Loucy (cell line): ENCODE measurements around the gene RNU6-9.
A peak's percentile ranks its signal among the peaks of the same experiment; 100 is the strongest.
"Not testable (repeated sequence)": the region's sequence is repeated elsewhere in the genome, so short reads cannot be mapped to it uniquely, and the experiment has no call there.

Experiments
- H2AFZ ChIP-seq: fragments of 200-600 bp; sonication (generic); 2 replicates; pipeline ENCODE4 v1.6.0; 2016; ENCODE audit warnings: antibody characterized with exemption, mild to moderate bottlenecking, low read length, moderate library complexity
- H3F3A ChIP-seq: fragments of 200-600 bp; 2 replicates; pipeline ENCODE4 v1.6.0; 2016; ENCODE audit warnings: antibody characterized with exemption, low read depth, mild to moderate bottlenecking
- H3K27me3 ChIP-seq: fragments of 200-600 bp; sonication (generic); 2 replicates; pipeline ENCODE4 v1.6.1; 2014; ENCODE audit warnings: low read length, mild to moderate bottlenecking; ENCODE audit not compliant: insufficient read depth, poor library complexity, severe bottlenecking
- H3K36me3 ChIP-seq: fragments of 200-600 bp; sonication (generic); 2 replicates; pipeline ENCODE4 v1.6.1; 2016; ENCODE audit warnings: low read length; ENCODE audit not compliant: insufficient read depth
- H3K4me1 ChIP-seq: fragments of 200-600 bp; sonication (generic); 2 replicates; pipeline ENCODE4 v1.5.1; 2014; ENCODE audit warnings: low read length, mild to moderate bottlenecking; ENCODE audit not compliant: insufficient read depth, poor library complexity, severe bottlenecking
- H3K4me2 ChIP-seq: fragments of 200-600 bp; sonication (generic); 2 replicates; pipeline ENCODE4 v1.6.0; 2014; ENCODE audit warnings: antibody characterized with exemption, low read length, low read depth, mild to moderate bottlenecking; ENCODE audit not compliant: poor library complexity, severe bottlenecking
- H3K4me3 ChIP-seq: fragments of 200-600 bp; sonication (generic); 2 replicates; pipeline ENCODE4 v1.5.1; 2014; ENCODE audit warnings: low read length, mild to moderate bottlenecking, mixed read lengths; ENCODE audit not compliant: poor library complexity, severe bottlenecking
- H3K79me2 ChIP-seq: fragments of 200-600 bp; sonication (generic); 2 replicates; pipeline ENCODE4 v1.6.1; 2014; ENCODE audit warnings: low read length; ENCODE audit not compliant: insufficient read depth
- H3K9ac ChIP-seq: fragments of 200-600 bp; sonication (generic); 2 replicates; pipeline ENCODE4 v1.6.0; 2014; ENCODE audit warnings: mild to moderate bottlenecking, low read depth, low read length, moderate library complexity; ENCODE audit not compliant: poor library complexity, severe bottlenecking
- H3K9me2 ChIP-seq: fragments of 200-600 bp; sonication (generic); replicated peaks from 2 replicates; pipeline ENCODE4 v1.6.1; 2016; ENCODE audit warnings: low read depth, low read length, mixed read lengths
- H3K9me3 ChIP-seq: fragments of 200-600 bp; sonication (generic); 2 replicates; pipeline ENCODE4 v1.6.1; 2014; ENCODE audit warnings: mild to moderate bottlenecking, antibody characterized with exemption, low read length, low read depth; ENCODE audit not compliant: insufficient read depth
- H4K20me1 ChIP-seq: fragments of 200-600 bp; sonication (generic); 2 replicates; pipeline ENCODE4 v1.6.0; 2014; ENCODE audit warnings: antibody characterized with exemption, low read length, mild to moderate bottlenecking; ENCODE audit not compliant: insufficient read depth, poor library complexity, severe bottlenecking
- EZH2phosphoT487 ChIP-seq: fragments of 200-600 bp; IDR thresholded peaks from 2 replicates; pipeline ENCODE4 v1.6.1; 2018; ENCODE audit warnings: antibody characterized with exemption, mild to moderate bottlenecking, moderate library complexity, borderline replicate concordance
- TF ChIP-seq, protein P1 (sequence below): fragments of 200-600 bp; sonication (generic); conservative IDR thresholded peaks from 2 replicates; pipeline ENCODE4 v1.5.1; 2014; ENCODE audit warnings: mild to moderate bottlenecking, antibody characterized with exemption, low read length

RNU6-9 gene

DNA sequence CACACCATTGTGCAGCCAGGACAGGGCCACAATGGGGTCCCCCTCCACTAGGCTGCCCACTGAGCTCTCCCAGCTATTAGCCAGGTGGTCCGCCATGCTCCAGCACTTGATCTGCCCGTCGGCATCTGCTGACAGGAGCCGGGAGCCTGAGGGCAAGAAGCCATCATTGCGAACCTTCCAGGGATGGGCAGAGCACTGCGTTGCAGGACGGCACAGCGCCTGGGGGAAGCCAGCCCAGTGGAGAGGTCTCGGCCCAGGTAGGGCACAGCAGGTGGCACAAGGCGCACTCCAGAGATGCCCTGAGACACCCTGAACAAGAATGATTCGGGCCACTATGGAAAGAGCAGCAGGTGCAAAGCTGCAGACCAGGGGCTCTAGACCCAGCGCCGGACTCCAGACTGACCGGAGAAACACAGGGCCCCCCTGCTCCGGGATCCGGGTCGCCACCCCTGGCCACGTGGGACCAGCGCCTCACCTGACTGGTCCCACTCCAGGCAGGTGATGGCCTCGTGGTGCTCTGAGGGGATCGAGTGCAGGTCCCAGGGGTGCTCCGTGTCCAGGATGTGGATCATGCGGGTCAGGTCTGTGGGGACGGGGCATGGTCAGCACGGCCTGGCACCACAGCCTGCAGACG lies 3.5 kb upstream of the RNU6-9 start:
- Histone ChIP-seq H3F3A (no peaks in the 10 kb centered on the region), H3K36me3 (peaks cover 2% of the 10 kb centered on the region; the same call in 1 of the 2 replicates), H3K4me2 (no peak overlapping the region), H2AFZ (no peak overlapping the region), H3K4me1 (no peaks in the 10 kb centered on the region), H4K20me1 (peaks cover 3% of the 10 kb centered on the region), H3K9me3 (no peaks in the 10 kb centered on the region), H3K27me3 (no peaks in the 10 kb centered on the region), H3K4me3 (no peak overlapping the region), H3K79me2 (peaks cover 14% of the 10 kb centered on the region; the same call in 1 of the 2 replicates), H3K9ac (no peak overlapping the region), H3K9me2 (no peaks in the 10 kb centered on the region)
- TF ChIP-seq, protein P1, sequence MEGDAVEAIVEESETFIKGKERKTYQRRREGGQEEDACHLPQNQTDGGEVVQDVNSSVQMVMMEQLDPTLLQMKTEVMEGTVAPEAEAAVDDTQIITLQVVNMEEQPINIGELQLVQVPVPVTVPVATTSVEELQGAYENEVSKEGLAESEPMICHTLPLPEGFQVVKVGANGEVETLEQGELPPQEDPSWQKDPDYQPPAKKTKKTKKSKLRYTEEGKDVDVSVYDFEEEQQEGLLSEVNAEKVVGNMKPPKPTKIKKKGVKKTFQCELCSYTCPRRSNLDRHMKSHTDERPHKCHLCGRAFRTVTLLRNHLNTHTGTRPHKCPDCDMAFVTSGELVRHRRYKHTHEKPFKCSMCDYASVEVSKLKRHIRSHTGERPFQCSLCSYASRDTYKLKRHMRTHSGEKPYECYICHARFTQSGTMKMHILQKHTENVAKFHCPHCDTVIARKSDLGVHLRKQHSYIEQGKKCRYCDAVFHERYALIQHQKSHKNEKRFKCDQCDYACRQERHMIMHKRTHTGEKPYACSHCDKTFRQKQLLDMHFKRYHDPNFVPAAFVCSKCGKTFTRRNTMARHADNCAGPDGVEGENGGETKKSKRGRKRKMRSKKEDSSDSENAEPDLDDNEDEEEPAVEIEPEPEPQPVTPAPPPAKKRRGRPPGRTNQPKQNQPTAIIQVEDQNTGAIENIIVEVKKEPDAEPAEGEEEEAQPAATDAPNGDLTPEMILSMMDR = no peak
- no peak for TF ChIP-seq EZH2phosphoT487

DNA sequence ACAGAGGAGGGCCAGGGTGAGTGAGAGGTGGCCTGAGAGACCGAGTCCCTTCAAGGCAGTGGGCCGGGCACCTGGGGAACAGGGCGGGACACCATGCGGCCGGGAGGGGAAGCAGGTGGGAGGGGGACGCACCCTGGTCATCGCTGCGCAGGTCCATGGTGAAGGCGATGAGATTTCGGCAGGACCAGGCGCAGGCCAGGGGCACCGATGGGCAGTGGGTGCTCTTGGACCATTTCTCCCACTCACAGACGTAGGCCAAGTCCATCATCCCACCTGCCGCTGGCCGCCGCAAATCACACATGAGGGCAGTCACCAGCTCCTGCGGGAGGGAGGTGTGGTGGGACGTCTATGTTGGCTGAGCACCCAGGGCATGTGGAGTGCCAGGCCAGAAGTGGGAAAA lies 2.5 kb upstream of the RNU6-9 start:
- no peak overlapping the region for H3K4me2 ChIP-seq
- no peaks in the 10 kb centered on the region for H3K27me3 ChIP-seq
- no peak for TF ChIP-seq EZH2phosphoT487
- TF ChIP-seq, protein P1 = no peak
- peaks cover 14% of the 10 kb centered on the region; the same call in 1 of the 2 replicates for H3K79me2 ChIP-seq
- H3K9me3 ChIP-seq = no peaks in the 10 kb centered on the region
- H3K9me2 ChIP-seq = no peaks in the 10 kb centered on the region
- H3F3A ChIP-seq = no peaks in the 10 kb centered on the region
- H4K20me1 ChIP-seq = peaks cover 3% of the 10 kb centered on the region
- H3K4me3 ChIP-seq = no peak overlapping the region
- H3K9ac ChIP-seq = no peak overlapping the region
- H2AFZ ChIP-seq = no peak overlapping the region
- H3K4me1 ChIP-seq = no peaks in the 10 kb centered on the region
- H3K36me3 ChIP-seq = peaks cover 2% of the 10 kb centered on the region; the same call in 1 of the 2 replicates

DNA sequence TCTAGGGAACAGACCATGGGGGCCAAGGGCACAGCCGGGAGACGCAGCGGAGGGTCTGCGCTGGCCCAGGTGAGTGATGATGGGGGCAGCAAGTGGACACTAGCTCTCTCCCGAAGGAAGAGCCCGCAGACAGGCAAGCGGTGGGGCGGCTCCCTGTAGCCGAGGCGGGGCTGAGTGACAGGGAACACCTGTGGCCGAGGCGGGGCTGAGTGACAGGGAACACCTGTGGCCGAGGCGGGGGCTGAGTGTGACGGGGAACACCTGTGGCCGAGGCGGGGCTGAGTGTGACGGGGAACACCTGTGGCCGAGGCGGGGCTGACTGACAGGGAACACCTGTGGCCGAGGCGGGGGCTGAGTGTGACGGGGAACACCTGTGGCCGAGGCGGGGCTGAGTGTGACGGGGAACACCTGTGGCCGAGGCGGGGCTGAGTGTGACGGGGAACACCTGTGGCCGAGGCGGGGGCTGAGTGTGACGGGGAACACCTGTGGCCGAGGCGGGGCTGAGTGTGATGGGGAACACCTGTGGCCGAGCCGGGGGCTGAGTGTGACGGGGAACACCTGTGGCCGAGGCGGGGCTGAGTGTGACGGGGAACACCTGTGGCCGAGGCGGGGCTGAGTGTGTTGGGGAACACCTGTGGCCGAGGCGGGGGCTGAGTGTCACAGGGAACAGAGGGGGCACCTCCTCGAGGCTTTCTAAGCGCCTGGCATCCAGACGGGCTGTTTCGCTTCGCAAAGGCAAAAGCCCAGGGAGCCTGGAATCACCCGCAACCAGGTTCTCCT lies 1.7 kb upstream of the RNU6-9 start:
- not testable (repeated sequence) for H3K27me3 ChIP-seq, H3K9me2 ChIP-seq, H4K20me1 ChIP-seq, H3F3A ChIP-seq, H2AFZ ChIP-seq, H3K9me3 ChIP-seq, H3K36me3 ChIP-seq, H3K4me1 ChIP-seq
- Histone ChIP-seq H3K4me3 (peak overlapping the region; percentile 83), H3K9ac (peak overlapping the region; percentile 82), H3K4me2 (peak overlapping the region; percentile 98), H3K79me2 (peaks cover 14% of the 10 kb centered on the region; the same call in 1 of the 2 replicates)
